CD4-positive, alpha-beta T cell treated with Interleukin-12 subunit alpha and Interleukin-12 subunit beta, for 1 hour (primary cell): ENCODE results near the gene FLRT3.

Experiments used
- DNase-seq: peaks from one replicate; pipeline ENCODE4 v3.0.0-alpha.2; 2020

Gene FLRT3

DNA sequence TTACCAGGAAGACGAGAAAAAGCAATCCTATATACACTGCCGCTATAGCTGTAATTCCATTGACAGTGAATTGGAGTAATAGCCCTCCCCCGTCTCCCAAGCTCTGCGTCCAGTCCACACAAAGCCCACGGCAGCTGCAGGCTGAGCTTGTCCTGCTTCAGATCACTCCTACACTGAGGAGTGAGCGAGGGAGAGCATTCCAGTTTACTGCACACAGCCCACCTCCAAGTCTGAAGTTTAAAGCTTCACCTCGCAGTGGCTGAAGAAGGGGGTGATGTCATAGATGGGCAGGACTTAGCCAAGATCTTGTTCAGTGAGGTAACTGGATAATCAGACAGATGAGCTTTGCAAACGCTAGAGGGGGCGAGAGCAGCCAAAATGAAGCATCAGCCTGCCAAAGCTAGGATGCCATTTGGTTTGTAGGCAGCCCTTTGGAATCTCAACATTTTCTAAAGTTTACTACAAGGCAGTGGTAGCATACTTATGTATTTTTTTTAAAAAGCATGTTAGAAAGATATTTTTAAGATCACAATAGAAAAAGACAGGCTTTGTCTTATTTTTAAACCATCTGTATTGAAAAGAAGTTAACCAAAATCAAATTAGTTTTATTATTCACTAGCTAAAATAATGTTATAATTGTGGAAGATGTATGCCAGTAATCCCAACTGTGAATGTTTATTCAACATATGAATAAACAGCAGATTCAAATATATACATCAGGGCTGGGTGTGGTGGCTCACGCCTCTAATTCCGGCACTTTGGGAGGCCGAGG lies at the start of gene FLRT3:
Gene FLRT3, minus strand, starts transcription at position 213 of the 772 bp plus-strand sequence. CDS start 10,106 bp downstream, outside the sequence.
- no peak for DNase-seq

DNA sequence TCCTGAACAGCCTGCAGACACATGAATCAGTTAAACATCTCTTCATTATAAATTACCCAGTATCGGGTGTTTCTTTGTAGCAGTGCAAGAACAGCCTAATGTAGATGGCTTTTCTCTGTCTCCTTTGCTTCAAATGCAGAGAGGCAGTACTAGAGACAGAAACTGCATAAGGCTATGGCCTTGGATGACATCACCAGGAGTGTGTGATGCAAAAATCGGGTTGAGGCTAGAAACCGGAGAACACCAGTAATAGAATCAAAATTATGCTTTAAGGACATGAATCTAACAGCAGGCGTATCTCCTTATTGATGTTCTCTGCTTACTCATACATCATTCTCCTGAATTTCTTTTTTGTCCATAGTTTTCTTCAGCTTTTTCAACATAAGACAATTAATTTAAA lies 49.3 kb upstream of the FLRT3 start:
- no peak for DNase-seq

DNA sequence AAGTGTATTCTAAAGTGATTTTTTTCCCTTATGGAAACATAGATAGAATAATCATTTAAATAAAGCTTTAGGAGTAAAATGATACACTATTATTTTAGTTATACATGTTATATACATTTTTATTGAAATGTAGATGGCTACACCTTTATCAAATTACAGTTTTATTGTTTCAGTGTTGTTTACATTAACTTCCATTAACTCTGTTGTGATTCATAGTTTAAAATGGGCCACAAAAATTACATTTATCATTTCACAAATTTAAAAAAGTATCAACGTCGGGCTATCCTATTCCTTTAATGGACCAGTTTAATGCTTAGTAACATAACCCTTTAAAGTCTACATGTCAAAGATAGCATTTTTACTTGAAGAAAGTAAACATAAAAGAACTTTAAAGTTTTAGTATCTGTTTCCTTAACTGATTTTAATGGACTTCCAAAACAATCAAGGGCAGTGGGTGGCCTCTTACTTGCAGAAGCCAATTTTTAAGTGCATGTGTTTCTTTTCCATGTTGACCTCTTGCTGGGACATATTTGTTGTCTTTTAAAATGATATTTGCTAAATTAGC lies 47.8 kb upstream of the FLRT3 start:
- no peak for DNase-seq

DNA sequence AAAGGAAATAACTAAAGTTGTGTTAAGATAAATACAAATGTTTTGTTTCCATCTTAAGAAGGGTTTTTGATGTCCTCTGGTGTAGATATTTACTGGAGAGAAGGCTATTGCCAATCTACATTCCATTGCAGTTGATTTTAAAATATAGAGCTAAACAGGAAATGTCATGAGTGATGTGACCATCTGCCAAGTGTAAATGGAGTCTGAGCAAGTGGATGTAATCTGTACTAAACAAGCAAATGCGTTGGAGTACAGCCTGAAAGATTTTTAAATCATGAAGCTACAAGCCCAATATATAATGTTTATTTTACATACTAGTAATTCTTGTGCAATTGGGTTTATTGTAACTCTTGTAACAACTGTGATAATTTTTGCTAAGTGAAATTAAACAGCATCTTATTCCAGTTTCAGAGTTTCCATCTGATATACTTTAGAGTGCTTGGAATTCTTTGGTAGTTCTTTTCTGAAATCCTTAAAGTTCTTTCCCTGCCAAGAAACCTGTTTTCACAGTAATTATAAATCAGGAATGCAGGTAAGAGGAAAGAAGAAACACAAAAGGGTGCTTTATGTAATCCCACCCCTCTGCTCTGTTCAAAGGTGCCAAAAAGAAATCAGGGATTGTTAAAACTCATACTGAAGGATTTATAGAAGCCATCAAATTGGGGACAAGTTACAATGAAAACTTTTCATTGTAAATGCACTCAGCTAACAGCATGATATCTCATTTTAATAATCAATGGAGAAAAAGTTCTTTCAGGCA lies 47.2 kb upstream of the FLRT3 start:
- no peak for DNase-seq

DNA sequence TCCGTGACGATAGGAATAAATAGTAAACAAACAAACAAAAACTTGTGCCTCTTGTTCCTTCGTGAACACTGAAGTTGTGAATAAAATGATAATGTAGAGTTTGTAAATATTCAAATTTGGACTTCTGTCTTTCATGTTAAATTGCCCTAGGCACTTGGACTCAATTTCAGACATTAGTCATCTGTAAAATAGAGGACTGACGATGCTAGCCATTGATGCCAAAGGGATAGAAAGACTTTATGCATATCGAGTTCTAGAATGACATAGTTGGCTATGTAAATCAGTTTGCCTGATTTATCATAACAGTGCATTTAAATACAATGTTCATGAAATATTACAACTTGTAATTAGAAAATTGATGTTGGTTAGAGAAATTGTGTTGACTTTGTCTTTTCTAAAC lies 45.9 kb upstream of the FLRT3 start:
- DNase-seq: no peak

DNA sequence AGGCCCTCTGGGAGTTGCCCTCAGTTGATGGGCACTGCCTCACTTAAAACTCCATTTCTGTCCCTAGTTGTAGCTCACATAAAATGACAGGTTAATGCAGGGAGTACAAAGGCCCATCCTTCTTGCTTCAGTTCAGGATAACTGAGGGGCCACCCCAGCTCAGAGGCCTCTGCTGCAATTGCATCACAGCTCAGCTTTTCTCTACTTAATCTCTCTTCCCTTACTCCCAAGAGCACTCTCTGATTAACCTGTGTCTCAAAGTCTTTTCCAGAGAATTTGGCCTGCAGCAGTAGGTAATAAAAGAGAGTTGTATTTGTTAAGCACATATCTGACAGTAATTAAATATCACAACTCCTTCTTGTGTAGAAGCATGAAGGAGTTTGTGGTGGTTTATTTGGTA lies 40.9 kb upstream of the FLRT3 start:
- DNase-seq: no peak

DNA sequence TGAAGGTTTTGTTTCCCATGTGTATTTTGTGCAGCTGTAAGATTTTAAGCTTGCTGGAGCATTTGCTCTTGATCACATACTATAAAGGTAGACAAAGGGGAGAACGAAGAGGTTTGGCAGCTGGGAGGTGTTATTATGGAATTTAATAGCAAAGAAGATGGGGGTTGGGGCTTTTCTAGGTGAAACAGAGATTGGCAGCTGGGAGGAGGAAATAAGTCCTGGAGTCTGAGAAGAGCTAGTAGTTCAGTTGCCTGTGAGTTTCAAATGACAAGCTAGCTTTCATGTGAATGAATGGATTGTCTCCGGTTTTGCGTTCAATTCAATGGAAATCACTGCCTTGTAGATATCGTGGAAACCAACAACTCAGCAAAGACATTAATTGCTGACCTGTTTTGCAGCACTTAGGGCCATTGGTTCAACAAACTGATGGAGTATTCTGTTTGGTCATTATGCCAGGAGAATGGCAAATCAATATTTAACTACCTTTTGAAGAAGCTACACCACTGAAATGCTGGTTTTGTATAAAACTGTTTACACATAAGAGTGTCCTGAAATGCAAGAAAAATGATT lies 38.1 kb upstream of the FLRT3 start:
- no peak for DNase-seq

DNA sequence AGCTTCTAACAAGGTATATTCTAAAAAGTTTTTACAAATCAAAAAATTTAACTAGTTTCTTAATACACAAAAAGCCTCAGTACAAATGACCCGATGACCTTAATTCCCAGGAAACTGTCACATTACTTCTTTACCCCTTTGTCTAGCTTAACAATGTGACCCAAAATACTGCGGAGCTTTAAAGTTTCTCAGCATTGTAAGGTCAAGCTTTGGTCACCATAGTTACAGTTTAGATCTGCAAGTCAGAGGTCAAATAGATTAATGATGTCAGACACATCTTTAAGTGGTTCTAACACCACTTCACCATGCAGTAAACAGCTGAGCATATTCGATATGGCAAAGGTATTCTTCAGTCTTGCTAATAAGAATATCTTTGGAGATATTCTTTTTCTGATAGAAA lies 36.8 kb upstream of the FLRT3 start:
- DNase-seq: no peak

DNA sequence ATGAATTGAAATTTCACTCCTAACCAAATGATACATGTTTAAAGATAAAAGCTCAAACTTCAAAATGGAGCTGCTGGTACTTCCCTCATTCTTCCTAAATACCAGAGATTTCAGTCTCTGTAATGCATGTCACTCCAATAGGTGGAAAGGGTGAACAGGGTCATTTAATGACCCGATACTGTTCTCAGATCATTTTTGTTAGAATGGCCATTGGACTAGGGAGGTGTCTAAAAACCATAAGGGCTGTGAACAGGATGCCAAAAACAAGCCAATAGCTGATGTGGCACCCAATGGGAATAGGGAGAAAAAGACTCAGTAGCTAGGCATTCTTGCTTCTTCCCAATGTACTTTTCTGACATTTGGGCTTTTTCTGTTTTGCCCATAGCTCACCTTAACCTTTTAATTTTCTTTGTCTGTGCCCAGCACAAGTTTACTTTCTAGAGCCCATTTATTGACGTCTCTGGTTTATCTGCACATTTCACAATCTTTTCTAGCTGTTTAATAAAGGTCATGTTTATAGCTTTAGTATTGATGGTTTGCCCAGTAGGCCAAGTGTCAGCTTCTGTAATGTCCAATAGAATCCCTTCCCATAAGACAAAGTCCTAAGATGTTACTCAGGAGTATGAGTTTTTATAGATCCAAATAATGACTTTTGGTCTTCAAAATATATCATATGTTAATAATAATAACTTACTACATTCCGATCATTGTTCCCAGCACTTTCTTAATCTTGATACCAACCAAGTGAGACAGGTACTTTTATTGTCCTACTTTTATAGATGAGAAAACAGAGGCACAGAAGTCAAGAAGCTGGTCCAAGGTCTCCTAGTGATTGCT lies 24.3 kb upstream of the FLRT3 start:
- no peak for DNase-seq

DNA sequence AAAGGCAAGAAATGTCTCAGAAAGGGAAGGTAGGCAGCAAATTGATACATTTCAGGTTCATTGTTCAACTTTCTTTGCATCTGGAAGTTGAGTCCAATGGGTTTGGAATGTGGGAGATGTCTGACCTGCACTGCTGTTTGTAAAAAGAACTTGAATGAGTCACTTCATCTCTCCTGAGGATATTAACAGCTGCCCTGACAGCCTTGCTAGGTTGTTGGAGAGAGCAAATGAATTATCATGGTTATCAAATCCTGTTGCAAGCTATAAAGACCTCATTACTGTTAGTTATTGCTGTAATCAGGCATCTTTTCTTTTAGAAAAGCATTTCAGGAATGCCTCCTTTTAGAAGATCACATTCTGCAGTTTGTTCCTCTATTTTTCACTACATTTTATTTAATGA lies 23.0 kb upstream of the FLRT3 start:
- no peak for DNase-seq

DNA sequence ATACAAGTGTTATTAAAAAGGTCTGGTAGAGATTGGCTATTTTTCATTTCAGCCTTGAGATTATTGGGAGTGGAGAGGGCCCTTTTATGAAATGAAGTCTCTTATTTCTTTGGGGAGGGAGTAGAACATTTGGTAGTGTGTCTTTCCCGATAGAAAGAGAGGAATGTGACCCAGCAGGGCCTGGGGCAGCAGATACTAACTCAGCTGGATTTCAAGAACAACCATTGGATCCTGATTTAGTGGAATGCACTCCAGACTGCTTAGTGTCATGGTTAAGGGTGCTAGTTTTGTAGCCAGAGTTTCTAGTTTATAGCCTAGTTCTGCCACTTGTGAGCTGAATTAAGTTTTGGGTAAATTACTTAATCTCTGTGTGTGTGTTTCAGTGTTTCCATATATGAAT lies 18.4 kb upstream of the FLRT3 start:
- no peak for DNase-seq

DNA sequence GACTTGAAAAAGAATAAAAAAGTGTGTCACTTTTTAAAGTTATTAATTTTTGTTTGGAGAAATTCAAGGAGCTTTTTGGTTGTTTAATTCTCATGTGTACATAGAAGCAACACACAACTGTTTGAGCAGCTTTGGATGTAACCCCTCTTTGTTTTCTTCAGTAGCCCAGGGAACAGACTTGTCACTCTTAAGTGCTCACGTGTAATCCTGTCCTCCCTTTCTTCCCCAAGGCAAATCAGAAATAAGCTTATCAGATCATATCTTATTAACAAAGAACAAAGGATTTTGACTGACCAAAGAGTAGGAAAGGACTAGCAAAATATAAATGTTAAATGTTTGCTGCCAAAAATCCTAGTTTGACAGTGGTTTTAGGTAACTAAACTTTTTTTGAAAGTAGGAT lies 7.3 kb upstream of the FLRT3 start:
- no peak for DNase-seq

DNA sequence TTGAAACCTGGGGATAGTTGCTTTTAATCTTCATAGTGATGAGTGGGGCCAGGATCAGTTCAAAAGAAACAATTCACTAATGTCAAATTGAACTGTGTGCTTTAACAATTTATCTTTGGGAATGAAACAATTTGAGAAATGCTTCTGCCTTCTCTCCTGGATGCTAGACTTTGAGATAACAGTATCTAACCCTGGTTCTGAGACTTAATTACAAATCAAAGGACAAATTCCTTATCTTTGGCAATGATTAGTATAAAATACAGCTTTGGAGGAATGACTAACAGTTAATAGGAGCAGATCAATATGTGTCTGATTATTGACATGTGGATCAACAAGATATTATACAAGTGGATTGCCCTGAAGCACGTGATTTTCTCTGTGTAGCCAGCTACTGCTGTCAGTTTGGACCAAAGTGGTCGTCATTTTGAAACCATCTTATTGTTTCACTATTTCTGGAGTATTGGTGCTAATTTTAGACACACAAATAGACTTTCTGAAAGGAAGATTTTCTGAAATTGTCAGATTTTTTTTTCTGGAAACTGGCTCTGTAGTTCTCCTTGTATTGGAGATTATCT lies 6.2 kb upstream of the FLRT3 start:
- DNase-seq: no peak

DNA sequence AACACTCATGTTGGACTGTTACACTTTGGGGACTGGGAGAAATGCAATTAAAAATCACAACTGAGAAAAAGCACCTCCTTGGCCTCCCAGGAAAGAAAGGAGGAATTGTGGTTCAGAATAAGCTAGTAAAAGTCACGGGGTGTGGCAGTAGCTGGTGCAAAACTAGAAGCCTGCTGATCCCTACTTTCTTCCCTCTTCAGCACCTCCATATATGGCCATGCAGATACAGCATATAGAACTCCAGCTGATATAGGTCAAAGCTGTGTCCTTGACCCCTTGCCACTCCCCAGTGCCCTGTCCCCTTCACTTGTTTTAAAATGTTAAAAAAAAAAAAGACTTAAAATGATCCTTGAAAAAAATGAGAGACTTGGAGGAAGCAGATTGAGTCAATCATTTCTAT lies 5.5 kb upstream of the FLRT3 start:
- no peak for DNase-seq

DNA sequence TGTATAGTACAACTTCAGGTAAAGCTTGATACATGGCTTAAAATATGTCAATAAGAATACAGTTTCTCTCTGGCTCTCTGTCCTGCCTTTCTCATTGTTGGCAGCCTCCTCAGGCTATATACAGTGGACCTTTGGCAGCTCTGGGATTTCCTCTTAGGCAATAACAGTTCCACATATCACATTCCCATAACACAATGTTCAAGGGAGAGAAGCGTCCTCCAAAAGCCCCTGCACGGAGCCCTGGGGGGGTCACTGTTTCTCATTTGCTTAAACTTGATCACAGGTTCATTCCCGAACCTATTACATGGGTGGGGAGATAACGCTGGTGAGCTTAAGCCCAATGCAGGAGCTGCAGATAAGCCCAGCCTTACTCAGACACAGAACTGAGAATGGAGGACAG lies 4.4 kb upstream of the FLRT3 start:
- DNase-seq: no peak

DNA sequence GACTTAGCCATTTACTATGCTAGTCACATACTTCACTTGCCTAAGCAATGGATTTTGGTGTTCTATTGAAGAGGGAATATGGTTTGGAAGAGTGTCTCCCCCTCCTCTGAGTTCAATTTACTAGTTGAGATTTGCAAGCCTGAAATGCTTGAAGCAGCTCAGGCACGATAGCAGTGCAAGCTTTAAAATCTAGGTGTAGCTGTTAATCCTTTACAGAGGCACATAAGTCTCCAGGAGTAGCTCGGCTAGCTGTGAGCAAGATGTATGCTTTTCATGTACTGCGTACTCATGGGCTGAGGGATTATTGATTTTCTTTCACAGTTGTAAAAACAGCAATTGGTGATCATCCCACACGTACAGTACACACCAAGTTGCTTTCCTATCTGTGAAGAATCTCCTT lies 726 bp downstream of the FLRT3 start:
- no peak for DNase-seq

DNA sequence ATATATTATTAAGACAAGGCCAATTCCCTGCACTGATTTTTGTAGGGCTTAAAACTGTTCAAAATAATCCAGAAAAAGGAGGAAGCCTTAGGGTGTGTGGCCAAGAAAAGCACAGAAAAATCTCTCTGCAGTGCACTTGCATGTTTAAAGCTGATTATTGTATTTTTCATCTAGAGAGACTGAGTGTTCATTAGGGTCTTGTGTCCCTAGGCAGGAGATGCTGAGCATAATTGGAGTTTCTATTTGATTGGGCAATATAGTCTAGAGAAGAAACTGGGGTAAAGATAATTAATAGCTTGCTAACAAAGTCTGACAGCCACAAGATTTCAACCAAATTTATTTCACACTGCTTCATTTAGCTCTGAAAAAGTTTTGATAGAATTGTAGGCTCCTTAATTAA lies 2.4 kb downstream of the FLRT3 start:
- no peak for DNase-seq

DNA sequence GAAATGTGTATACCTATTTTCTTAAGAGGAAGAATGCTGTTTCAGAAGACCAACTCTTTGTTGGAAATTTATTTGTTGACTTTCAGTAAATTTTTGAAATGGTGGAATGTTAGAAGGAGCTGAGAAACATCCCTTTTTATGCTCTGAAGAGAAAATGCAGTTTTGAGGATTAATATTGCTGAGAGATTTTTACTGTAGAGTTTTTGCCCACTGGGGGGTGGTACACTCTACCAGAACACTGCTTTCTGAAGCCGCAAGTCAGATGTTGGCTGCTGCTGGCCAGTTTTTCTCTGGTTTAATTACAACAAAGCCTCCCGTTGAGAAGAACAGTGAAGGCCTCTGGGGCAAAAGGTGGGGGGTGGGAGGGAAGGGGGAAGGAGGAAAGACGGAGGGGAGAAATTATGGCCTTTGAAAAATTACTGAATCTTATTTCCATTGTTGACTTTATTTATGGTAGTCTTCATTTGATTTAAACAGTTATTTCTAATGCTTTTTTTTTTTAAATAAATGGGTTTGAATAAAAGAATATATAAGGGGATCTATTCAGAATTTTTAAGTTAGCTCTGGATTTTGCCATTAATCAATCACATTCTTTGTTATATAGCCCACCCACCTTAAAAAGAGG lies 3.0 kb downstream of the FLRT3 start:
- DNase-seq: no peak

DNA sequence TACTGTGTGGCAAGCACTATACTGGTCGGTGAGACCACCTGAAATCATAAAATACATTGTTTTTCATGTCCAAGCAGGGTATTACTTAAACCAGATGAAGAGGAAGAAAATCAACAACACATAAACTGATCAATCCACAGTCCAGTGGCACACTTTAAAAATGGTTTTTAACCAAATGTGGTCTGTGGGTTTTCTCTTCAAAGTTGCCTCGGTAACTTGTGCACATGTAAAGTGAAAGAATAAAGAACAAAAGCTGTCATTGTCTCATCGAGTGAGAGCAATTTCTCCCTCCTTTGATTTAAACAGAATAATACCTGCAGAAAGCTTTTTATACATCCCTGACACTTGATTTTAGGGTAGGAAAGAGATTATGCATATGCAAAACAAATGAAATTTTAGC lies 3.7 kb downstream of the FLRT3 start:
- DNase-seq: no peak

DNA sequence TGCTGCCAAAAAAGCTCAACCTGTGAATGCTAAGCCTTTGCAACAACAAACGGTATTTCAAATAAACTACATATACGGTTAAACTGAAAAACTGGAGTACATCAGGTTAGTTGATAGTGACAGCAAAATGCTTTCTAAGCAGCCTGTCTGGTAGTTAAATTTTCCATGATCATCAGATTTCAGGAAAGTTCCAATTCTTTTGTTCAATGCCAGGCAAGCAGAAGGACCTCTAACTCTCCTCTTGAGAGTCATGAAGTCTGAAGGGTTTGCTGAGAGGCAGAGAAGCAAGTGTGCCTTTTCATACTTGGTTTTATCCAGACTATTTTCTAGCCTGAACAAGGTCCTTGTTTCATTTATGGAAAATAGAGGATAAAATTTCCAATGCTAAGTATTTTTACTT lies 4.5 kb downstream of the FLRT3 start:
- no peak for DNase-seq

DNA sequence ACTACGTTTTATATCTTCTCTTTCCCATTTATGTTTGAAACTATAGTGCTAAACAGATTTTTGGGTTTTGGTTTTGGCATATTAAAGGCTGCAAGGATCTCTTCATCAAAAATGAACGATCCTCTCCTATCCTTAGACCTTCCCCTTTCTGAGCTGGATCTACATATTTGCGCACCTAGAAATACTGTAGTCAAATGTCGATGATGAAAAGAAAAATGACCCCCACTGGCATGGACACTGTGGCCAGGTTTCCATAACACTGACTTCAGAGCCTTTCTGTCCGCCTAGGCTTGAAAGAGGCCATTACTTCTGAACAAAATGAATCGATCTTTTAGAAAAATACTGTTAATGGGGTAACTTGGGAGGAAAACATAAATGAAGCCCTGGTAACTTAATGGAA lies 5.8 kb downstream of the FLRT3 start:
- DNase-seq: no peak

DNA sequence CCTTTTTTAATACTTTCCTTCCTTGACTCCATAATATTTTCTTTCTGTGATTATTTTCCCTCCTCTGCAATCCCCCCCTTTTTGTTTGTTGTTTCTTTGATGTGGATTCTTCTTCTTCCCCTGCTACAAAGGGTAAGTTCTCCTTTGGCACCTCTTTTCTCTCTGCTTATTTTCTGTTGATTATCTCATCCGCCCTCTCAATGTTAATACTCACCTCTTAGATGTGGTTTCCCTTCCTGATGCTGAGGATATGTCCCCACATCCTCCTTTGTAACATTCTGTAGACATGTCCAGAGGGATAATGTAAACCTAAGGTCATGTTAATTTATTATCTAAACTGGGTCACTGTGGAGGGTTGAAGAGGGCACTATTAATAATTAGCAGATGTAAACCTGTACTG lies 17.7 kb downstream of the FLRT3 start:
- DNase-seq: no peak
